GM23248 (cell line): Measurements from ENCODE around the gene MICU2.

Experiments
- EZH2 ChIP-seq: fragments of 200-600 bp; sonication (generic); IDR thresholded peaks from 2 replicates; pipeline ENCODE4 v1.6.1; 2018; ENCODE audit warnings: antibody characterized with exemption, mild to moderate bottlenecking; ENCODE audit not compliant: insufficient read depth, poor library complexity, severe bottlenecking
- EZH2phosphoT487 ChIP-seq: fragments of 200-600 bp; sonication (generic); IDR thresholded peaks from 2 replicates; pipeline ENCODE4 v1.6.1; 2018; ENCODE audit warnings: antibody characterized with exemption, moderate library complexity, mild to moderate bottlenecking, low read depth; ENCODE audit not compliant: insufficient read depth

DNA sequence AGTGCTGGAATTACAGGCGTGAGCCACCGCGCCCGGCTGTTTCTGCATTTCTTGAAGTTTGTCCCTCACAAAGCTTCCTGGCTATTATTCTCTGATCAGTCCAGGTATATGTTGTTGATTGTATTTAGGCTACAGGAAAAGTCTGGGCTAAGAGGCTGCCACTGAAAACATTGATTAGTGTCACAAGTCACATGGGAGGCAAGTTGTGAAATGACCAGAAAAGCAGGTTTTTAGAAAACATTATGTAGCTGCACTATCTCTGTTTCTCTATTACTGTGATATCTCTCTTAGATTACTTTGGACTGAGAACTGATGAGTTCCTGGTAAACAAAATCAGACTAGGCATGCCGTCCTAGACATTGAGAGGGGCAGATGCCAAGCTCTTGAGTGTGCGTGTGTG lies 128.9 kb downstream of the MICU2 start:
- TF ChIP-seq EZH2phosphoT487 (no peak), EZH2 (no peak)
